Measurements from ENCODE around the gene CPT1C.

The CPT1C gene

DNA sequence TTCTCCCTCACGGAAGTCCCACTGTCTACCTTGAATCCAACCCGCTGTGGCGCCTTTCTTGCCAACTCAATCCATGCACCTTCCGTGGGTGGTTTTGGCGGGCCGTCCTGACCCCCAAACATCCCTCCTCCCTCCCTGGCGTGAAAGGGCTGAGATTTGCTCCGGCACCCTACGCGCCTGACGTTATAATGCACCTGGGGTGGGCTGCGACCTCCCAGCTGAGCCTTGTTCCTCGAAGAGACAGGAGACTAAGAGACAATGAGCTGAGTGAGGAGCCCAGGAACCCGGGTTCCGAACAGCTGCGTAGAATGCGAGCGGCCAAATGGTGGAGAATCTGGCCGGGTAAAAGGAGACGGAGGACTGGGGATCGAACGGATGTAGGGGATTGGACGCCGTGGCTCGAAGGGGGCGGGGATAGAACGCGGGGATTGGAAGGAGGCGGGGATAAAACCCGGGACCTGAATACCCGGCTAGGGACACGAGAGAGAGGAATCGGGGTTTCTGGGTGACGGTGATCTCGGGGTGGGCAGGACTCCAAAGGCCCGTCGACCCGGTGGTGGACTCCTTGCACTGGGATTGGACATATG is at the start of gene CPT1C:
CPT1C (plus strand) TSS at position 461 of the 587 bp plus-strand sequence. CDS start 1,137 bp downstream, outside the sequence.
- DNase-seq, result peak; percentile 90 to 93

- DNase-seq, result peak; percentile 97 to 99
Observed at GRCh38 chr19:49641688-49642491, 49.0 kb upstream of the CPT1C start, which contains the start of gene SCAF1. TSS of gene SCAF1 (plus strand) at chr19:49642209. CDS start at chr19:49645027, 2,818 bp downstream.

DNA sequence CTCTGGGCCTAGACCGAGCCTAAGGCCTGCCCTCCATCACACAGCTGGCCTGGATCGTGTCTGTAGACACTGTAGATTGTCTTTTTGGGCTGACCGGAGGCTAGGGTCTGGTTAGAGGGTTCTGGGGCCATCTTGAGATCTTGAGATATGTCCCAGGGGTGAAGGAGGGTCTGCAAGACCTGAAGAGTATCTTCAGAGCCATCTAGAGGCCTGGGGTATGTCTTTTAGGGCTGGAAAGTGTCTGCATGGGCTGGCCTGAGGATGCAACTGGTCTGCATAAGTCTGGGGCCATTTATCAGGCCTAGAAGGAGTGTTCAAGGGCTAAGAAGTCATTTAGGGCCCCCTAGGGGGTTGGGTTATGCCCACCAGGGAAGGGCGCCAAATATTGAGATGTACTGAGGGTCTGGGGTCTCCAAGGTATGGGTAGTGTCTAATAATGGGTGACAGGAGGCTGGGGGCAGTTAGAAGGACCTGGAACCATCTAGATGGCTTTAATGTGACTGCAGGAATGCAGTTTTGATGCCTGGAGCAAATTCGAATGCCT is 48.4 kb upstream of the CPT1C start:
- DNase-seq, result no peak

DNA sequence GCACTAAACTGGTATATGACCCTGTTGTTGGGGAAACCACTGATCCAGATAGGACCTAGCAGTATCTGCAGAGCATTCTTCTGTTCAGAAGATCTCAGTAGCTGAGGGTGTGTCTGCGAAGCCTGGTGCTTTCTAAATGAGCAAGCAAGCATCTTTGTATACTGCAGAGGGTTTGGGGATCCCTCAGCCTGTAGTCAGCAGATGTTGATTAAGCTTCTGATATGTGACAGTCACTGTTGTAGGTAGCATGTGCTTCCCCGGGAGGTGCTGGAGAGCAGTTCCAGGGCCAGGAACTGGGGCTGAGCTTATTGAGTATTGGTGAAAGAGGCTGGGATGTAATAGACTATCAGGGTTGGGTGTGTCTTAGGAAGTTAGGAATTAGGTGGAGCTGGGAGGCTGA is 47.5 kb upstream of the CPT1C start:
- DNase-seq, result no peak

DNA sequence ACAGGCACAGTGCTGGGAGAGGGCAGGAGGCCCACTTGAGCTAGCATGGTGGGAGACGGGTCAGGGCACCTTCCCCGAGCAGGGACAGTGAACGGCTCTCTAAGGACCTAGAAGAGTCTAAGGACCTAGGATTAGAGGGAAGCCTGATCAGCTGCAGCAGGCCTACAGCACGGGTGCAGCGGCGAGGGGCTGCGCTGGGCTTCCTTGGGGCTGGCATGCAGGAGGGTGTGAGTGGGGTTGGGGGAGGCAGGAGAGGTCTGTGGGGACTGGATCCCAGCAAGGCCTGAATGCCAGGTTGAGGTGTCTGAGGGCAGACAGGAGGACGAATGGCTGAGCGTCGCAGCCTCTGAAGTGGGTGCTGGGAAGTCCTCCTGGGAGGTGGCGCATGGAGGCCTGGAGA is 45.3 kb upstream of the CPT1C start:
- no peak for DNase-seq

- no peak for DNase-seq
Observed at GRCh38 chr19:49645995-49646394, 44.9 kb upstream of the CPT1C start.

DNA sequence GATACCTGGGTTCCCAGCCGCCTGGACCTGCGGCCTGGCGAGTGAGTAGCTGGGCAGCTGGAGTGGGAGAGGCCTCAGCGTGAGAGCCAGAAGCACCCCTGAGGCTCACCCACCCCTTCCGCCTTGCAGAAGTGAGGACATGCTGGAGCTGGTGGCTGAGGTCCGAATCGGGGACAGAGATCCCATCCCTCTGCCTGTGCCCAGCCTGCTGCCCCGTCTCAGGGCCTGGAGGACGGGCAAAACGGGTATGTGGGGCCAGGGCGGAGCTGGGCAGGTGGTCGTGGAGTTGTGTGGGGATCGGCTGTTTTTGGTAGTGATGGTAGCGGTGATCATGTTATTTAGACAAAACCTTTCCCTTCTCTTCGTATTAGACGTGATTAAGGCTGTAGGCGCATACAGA is 44.3 kb upstream of the CPT1C start:
- no peak for DNase-seq

DNA sequence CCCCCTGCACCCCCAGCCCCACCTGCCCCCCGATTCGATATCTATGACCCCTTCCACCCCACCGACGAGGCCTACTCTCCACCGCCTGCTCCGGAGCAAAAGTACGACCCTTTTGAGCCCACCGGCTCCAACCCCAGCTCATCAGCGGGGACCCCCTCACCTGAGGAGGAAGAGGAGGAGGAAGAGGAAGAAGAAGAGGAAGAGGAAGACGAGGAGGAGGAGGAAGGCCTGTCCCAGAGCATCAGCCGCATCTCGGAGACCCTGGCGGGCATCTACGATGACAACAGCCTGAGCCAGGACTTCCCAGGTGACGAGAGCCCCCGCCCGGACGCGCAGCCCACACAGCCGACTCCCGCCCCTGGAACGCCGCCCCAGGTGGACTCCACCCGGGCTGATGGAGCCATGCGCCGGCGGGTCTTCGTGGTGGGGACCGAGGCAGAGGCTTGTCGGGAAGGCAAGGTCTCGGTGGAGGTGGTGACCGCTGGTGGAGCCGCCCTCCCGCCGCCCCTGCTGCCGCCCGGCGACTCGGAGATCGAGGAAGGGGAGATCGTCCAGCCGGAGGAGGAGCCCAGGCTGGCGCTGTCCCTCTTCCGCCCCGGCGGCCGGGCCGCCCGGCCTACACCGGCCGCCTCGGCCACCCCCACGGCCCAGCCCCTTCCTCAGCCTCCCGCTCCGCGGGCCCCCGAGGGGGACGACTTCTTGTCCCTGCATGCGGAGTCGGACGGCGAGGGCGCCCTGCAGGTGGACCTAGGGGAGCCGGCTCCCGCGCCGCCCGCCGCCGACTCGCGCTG is 39.7 kb upstream of the CPT1C start:
- no peak for DNase-seq

DNA sequence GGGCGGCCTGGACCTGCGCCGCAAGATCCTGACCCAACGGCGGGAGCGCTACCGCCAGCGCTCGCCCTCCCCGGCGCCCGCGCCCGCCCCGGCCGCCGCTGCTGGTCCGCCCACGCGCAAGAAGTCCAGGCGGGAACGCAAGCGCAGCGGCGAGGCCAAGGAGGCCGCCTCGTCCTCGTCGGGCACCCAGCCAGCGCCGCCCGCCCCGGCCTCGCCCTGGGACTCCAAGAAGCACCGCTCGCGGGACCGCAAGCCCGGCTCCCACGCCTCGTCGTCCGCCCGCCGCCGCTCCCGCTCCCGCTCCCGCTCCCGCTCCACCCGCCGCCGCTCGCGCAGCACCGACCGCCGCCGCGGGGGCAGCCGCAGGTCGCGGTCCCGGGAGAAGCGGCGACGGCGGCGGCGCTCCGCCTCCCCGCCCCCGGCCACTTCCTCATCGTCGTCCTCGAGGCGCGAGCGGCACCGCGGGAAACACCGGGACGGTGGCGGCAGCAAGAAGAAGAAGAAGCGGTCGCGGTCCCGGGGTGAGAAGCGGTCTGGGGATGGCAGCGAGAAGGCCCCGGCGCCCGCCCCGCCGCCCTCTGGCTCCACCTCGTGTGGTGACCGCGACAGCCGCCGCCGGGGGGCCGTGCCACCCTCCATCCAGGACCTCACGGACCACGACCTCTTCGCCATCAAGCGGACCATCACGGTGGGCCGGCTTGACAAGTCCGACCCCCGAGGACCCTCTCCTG is 38.9 kb upstream of the CPT1C start:
- DNase-seq, result no peak

- DNase-seq, result no peak
Observed at GRCh38 chr19:49652551-49653465, 38.1 kb upstream of the CPT1C start.

DNA sequence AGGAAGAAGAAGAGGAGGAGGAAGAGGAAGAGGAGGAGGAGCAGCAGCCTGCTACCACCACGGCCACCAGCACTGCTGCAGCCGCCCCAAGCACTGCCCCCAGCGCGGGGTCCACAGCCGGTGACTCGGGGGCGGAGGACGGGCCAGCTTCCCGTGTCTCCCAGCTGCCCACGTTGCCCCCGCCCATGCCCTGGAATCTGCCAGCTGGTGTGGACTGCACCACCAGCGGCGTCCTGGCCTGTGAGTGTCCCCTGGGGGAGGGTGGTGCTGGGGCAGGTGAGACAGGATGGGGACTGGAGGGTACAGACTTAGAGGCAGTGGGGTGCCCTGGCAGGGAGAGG is 37.5 kb upstream of the CPT1C start:
- no peak for DNase-seq

GRCh38 chr19:49654581-49654980 is 36.3 kb upstream of the CPT1C start:
- no peak for DNase-seq

- no peak for DNase-seq
Observed at GRCh38 chr19:49655570-49656455, 35.1 kb upstream of the CPT1C start.

DNA sequence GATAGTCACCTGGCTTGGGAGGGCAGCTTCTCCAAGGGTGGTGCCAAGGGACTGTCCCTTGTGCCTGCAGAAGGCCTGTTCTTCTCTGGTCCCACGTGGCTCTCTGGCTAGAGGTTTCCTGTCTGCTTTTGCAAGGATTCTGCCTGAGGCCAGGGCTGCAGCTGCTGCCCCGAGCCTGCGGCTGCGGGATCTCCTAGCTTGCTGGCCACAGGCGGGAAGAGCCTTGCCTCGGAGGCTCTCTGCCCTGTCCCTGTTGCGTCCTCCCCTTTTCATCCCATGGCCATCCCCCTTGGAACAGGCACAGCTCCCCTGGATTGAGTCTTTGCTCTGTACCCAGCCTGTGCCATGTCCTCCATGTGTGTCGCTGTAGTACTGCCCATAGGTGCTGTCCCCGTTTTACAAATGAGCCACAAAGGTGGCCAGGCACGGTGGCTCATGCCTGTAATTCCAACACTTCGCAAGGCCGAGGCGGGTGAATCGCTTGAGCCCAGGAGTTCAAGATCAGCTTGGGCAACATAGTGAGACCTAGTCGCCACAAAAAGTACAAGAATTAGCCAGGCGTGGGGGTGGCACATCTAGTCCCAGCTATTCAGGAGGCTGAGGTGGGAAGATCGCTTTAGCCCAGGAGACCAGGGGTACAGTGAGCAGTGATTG is 34.3 kb upstream of the CPT1C start:
- DNase-seq, result no peak

GRCh38 chr19:49657493-49658138 is 33.3 kb upstream of the CPT1C start:
- no peak for DNase-seq

GRCh38 chr19:49658139-49658517 is 32.8 kb upstream of the CPT1C start:
- DNase-seq, result no peak

DNA sequence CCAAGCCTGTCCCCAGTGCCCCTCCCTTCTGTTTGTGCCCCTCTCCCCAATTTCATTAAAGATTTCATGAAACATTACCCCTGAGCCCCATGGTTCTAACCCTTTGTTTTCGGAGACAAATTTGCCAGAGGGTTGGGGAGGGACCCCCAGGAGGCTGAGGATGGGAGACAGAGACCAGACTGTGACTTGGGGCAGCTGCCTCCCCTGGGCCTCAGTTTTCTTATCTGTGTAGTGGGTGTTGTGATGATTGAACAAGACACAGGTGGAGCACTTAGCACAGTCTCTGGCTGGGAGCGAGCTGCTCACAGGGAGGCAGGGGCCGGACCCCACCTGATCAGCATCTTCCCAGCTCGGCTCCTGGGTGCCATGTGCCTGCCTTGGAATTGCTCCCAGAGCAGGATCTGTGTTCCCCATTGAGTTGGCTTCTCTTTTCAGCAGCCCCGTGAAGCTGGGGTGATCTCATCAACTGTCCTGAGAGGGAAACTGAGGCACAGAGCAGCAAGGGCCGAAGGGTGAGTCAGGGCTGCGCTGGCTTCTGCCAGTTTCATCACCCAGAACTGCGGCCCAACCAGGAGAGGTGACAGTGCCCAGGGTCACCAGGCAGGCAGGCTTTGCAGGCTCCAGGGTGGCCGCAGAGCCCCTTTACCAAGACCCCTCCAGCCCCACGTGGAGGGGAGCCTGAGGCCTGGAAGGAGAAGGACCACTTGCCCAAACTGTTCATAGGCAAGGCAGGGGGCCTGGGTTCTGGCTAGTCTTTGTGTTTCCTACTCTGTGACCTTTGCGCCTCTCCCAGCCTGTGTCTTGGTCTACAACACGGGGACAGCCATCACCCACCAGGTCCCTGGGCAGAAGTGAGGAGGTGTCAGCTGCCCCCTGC is 32.1 kb upstream of the CPT1C start:
- no peak for DNase-seq

DNA sequence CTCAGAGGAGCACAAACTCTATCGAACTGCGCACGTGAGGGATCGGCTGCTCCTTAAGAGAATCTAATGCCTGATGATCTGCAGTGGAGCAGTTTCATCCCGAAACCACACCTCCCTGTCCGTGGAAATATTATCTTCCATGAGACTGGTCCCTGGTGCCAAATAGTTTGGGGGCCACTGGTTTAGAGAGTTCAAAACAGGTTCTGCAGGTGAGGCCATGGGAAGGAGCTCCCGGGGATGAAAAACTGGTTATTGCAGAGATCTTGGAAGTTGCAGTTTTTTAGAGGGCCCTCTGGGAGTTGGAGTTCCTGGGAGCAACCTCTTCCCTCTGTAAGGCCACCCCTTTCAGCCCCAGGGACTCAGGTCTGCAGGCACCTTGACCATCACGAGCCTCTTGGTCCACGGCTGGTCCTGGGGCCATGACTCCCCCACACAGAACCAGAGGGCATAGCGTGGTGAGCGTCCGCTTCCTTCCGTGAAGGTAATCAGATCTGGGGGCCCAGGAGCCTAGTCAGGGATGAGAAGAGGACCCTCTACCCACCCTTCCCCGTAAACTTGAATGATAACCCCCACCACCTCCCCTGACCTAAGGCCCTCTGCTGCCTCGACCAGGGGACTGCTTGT is 30.5 kb upstream of the CPT1C start:
- no peak for DNase-seq
